A549 (cell line): ENCODE data around the gene PLA2G10.

Source experiments
- CBX2 ChIP-seq: fragments of 200-600 bp; sonication (generic); IDR thresholded peaks from 2 replicates; pipeline ENCODE4 v1.6.1; 2016; ENCODE audit warnings: low read depth, mild to moderate bottlenecking, borderline replicate concordance
- CTCF ChIP-seq: fragments of >200 bp; sonication (Bioruptor Twin); formaldehyde crosslinking; IDR thresholded peaks from 3 replicates; pipeline ENCODE4 v1.5.1; 2016
- ELK1 ChIP-seq: fragments of 150-350 bp; IDR thresholded peaks from 2 replicates; pipeline ENCODE4 v1.6.1; 2014; ENCODE audit warnings: low read depth, mild to moderate bottlenecking, low read length
- EP300 ChIP-seq, 2 experiments: fragments of >200 bp; sonication (Bioruptor Twin); formaldehyde crosslinking; IDR thresholded peaks; 2 replicates in 1 of 2; 3 replicates in 1 of 2; pipeline ENCODE4 v1.6.1; 2016 to 2017
- HOXB5 ChIP-seq: fragments of 250-450 bp; sonication (Bioruptor Pico); IDR thresholded peaks from 2 replicates; pipeline ENCODE4 v1.5.0; 2020; ENCODE audit warnings: mild to moderate bottlenecking, moderate library complexity
- MAZ ChIP-seq: fragments of 150-350 bp; IDR thresholded peaks from 2 replicates; pipeline ENCODE4 v1.6.1; 2014; ENCODE audit warnings: antibody characterized with exemption, low read depth, low read length, borderline replicate concordance
- MYC ChIP-seq: IDR thresholded peaks from 2 replicates; pipeline ENCODE4 v1.6.1; 2012; ENCODE audit warnings: mild to moderate bottlenecking, inconsistent platforms, low read length, improper control_type of control experiment, borderline replicate concordance
- NPAS2 ChIP-seq: fragments of 250-450 bp; sonication (Bioruptor Pico); IDR thresholded peaks from 2 replicates; pipeline ENCODE4 v1.8.0; 2022; ENCODE audit warnings: mild to moderate bottlenecking, moderate library complexity, borderline replicate concordance
- POLR2A ChIP-seq: IDR thresholded peaks from 2 replicates; pipeline ENCODE4 v1.6.1; 2012; ENCODE audit warnings: mild to moderate bottlenecking, low read length
- RFX5 ChIP-seq: fragments of 450-650 bp; IDR thresholded peaks from 2 replicates; pipeline ENCODE4 v1.7.1; 2014; ENCODE audit warnings: antibody characterized with exemption, mild to moderate bottlenecking, moderate library complexity
- SMC3 ChIP-seq: fragments of >200 bp; sonication (Bioruptor Twin); formaldehyde crosslinking; IDR thresholded peaks from 3 replicates; pipeline ENCODE4 v1.6.1; 2018; ENCODE audit warnings: inconsistent platforms
- TFCP2L1 ChIP-seq: fragments of 250-450 bp; sonication (Bioruptor Pico); IDR thresholded peaks from 2 replicates; pipeline ENCODE4 v1.5.0; 2021; ENCODE audit warnings: mild to moderate bottlenecking

- TF ChIP-seq CBX2 (no peak), EP300 (IDR thresholded peaks at IDR 0.05) (no peak), HOXB5 (CRISPR knock-in tag) (no peak), ELK1 (no peak), POLR2A (no peak), SMC3 (no peak), CTCF (no peak), MAZ (no peak), RFX5 (no peak), NPAS2 (CRISPR knock-in tag) (no peak), MYC (no peak), TFCP2L1 (no peak)
Observed at GRCh38 chr16:14650629-14651028, 43.5 kb downstream of the PLA2G10 start.
